HG03520 (cell line): ENCODE measurements around the gene EXOSC5.
"Not testable (repeated sequence)": the region's sequence is repeated elsewhere in the genome, so short reads cannot be mapped to it uniquely, and the experiment has no call there.

Experiments used
- ATAC-seq: cut with Tn5 transposase; IDR thresholded peaks from one replicate; pipeline ENCODE4 v1.9.1; 2021; ENCODE audit warnings: mild to moderate bottlenecking, moderate library complexity; ENCODE audit not compliant: unreplicated experiment

The EXOSC5 gene

DNA sequence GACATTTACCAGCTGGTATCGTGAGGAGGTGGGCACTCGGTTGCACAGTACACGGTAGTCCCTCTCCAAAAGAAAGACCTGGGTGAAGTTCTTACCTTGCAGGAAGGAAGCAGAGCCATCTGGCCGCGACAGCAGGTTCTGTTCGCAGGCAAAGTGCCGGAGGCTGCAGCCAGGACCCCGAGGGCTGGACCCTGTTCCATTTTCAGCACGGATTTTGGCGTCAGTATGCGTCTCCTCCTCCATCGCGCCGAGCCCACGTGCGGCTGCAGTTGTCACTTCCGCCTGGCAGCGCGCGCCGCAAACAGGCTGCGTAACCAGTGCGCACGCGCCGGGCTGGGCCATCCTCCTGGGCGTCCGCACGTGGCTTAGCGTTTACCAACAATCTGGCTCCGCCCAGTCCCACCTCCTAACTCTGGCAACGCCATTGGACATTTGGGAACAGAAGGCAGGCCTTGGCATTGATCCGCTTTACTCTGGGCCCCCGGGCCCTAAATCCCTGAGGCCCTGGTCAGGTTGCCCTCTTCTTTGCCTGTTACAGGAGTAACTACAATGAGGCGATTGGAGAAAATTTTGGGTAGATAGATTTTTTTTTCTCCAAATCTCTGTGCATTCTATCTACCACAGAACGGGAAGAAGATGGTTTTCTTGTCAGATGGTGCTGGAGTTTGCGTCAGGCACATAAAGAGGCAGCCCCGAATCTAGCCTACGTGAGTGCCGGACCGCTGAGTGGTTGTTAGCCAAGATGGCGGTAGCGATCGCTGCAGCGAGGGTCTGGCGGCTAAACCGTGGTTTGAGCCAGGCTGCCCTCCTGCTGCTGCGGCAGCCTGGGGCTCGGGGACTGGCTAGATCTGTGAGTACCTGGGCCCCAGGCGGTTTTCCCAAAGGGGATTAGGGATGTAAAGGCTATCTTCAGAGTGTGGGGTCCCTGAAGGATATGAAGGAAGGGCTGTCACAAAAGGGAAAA lies at the start of gene EXOSC5, which contains the start of gene BCKDHA:
Gene EXOSC5 (minus strand): TSS at position 274 of the 964 bp plus-strand sequence. CDS start 31 bp downstream, at position 243.
Gene BCKDHA (plus strand): TSS at position 733 of the 964 bp plus-strand sequence. CDS start 10 bp downstream, at position 743.
- ATAC-seq = peak; percentile 75

DNA sequence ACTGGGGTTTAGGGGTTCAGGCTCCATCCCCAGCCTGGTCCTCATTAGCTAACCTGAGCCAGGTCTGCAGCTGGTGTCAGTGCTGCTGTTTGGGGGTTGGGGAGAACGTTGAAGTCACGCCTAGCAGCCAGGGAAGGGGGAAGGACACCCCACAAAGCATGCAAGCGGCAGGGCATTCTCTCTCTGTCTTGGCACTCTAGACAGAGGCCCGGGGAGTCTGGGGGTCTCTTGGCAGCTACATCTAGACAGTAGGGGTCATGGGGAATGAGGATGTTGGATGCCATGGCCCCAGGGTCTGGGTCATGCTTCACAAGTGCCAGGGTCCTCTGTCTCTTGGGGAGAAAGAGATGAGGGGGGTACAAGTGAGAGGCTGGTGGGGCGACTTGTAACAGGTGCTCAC lies 48.4 kb upstream of the EXOSC5 start:
- ATAC-seq = no peak

GRCh38 chr19:41443813-41444455 lies 46.8 kb upstream of the EXOSC5 start:
- no peak for ATAC-seq

DNA sequence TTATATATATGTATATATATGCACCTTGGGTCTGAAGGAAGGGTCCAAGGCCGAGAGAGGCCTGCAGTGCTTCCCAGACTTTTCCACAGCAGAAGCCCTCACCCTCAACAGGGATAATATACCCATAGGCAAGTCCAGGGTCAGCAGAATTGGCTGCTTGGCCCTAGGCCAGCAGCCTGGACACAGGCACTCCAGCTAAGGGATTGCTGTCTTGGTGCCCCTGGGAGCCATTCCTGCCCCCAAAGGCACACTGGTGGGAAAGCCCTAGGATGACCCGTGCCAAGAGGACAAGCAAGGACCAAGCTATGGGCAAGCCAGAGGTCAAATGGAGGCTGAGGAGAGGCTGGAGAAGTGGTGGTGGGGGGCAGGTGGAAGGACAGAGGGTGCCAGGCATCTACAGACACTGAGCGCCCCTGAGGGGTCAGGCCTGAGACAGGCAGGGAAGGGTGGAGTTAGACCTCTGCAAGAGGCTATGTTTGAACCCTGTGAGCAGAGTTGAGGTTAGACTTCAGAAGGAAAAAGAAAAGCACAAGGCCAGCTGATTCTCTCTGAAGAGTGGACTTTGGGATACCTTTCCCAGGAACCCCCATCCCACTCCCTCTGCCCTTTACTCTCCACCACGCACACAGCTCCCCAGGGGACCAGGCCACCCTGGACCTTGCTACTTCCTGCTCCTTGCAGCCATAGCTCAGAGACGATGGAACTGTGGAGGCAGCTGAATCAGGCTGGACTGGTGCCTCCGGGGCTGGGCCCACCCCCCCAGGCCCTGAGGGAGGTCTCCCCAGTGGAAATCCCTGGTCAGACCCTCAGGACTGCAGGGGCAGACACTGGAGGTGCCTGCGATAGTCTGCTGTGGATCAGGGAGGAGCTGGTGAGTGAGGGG lies 45.6 kb upstream of the EXOSC5 start, which contains the start of gene ERICH4:
Gene ERICH4 (plus strand): TSS at position 684 of the 883 bp plus-strand sequence. CDS start 14 bp downstream, at position 698.
- ATAC-seq = no peak

DNA sequence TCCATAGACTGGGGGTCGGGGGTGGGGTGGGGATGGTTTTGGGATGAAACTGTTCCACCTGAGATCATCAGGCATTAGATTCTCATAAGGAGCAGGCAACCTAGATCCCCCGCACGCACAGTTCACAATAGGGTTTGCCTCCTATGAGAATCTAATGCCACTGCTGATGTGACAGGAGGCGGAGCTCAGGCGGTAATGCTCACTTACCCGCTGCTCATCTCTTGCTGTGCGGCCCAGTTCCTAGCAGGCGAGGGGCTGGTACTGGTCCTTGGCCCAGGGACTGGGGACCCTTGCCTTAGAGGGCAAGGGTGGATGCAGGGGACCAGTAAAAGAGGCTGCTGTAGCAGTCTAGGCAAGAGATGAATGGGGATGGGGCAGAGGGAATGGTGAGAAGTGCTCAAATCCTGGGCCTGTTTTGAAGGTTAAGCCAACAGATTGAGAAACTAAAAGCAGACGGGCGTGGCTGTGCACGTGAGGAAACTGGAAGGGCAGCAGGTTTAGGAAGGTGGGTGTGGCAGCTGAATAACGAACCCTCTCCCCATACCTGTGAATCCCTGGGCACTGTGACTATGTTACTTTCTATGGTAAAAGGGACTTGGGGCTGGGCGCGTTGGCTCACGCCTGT lies 44.3 kb upstream of the EXOSC5 start:
- no peak for ATAC-seq

GRCh38 chr19:41439441-41440222 lies 42.5 kb upstream of the EXOSC5 start, which contains the start of gene DMAC2:
Gene DMAC2 (minus strand): TSS chr19:41439912. CDS start chr19:41439899, 13 bp downstream.
- peak; percentile 79 for ATAC-seq

DNA sequence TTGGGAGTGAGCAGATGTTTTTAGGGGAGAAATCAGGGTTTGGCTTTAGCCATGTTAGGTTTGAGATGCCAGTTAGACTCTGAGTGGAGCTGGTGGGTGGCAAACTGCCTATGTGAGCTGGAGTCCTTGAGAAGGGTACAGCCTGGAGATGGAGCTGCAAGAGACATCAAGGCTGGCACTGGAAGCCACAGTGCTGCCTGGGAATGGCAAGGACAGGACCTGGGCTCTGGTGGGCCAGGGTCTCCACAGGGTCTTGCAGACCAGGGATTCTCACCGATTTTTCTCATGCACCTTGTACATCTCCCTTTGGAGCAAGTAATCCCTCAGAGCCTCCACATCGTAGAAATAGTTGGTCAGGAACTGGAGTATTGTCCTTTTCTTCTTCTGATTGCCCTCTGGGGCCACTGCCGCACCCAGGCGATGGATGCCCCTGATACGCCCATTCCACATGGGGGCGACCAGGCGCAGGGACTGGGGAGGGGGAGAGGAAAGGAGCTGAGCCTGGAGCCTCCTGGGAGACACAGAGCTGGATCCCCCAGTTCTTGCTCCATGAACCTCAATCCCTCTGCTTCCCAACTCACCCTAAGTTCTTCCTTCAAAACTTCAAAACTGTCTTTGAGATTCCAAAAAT lies 40.9 kb upstream of the EXOSC5 start:
- ATAC-seq = no peak

DNA sequence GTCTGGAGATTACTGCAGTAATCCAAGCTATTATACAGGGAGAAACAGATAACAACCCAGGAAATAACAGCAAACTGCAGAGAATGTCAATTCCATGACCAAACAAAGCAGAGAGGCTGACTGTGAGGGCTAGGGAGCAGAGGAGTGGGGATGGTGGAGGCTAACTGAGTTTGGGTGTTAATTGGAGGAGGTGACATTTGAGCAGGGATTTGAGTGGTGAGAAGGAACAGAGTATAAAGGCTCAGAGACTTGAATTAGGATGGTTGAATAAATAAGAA lies 39.5 kb upstream of the EXOSC5 start:
- no peak for ATAC-seq

DNA sequence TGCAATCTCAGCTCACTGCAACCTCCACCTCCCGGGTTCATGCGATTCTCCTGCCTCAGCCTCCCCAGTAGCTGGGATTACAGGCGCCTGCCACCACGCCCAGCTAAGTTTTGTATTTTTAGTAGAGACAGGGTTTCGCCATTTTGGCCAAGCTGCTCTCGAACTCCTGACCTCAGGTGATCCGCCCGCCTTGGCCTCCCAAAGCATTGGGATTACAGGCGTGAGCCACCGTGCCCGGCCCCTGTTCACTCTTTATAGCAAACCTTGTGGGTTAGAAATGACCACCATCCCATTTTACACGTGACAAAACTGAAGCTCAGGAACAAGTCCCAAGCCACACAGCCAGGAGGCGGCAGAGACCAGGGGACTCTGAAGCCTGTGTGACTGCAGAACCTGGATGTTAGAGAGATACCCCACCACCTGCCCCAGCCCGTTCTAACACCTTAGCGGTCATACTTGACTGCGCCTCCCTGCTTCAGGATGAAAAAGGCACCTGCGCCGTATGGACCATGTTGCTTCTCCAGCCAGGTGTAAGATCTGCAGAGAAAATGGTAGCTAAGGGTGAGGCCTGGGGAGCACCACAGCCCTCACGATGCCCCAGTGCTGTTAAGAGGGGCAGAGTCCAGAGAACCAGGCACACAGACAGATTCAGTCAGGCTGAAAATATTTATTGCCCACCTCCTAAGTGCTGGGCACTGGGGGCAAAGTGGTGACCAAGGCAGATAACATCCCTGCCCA lies 38.9 kb upstream of the EXOSC5 start:
- ATAC-seq = no peak

- ATAC-seq = not testable (repeated sequence)
Observed at GRCh38 chr19:41435376-41435775, 38.2 kb upstream of the EXOSC5 start.

GRCh38 chr19:41434450-41434849 lies 37.3 kb upstream of the EXOSC5 start:
- ATAC-seq = no peak

GRCh38 chr19:41433171-41433570 lies 36.0 kb upstream of the EXOSC5 start:
- no peak for ATAC-seq

DNA sequence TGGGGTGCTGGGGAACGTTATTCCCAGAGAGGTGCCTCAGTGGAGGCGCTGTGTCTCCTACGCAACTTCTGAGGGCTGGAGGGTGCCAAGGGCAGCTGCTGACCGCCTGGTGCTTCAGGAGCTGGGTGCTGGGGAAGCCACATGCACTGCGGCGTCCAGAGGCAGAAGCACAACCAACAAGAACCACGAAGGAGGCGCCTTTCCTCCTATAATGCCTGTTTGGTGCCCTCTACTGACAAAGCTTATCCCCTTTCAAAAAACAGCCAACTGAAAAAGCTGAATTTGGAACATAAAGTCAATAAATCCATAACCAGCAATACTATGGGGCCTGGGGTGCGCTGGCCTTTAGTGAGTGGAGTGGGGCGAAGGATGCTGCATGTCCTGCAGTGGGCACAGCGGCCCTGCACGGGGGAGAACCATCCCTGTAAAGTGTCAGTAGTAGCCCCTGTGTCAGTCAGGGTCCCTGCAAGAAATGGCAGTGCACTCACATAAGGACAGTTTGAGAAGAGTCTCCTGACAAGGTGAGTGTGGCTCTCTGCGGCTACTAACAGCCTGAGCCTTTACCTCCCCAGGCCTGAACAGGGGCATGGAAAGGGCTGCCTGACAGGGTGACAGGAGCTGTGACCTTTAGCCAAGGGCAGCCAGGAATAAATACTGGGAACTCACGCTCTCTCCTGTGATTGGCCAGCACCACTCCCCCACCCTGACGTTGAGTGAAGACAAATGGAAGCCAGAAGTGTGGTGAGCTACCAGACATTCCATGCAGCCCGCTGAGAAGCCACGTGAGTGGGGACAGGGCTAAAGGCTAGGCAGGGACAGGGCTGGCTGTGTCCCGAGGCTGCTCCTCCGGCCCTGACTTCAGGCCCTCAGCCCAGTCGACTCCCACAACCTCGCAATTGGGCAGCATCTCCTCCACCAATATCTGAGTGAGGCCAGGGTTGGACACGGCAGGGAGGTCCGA lies 34.5 kb upstream of the EXOSC5 start:
- ATAC-seq = no peak

GRCh38 chr19:41430922-41431321 lies 33.8 kb upstream of the EXOSC5 start:
- ATAC-seq = no peak

DNA sequence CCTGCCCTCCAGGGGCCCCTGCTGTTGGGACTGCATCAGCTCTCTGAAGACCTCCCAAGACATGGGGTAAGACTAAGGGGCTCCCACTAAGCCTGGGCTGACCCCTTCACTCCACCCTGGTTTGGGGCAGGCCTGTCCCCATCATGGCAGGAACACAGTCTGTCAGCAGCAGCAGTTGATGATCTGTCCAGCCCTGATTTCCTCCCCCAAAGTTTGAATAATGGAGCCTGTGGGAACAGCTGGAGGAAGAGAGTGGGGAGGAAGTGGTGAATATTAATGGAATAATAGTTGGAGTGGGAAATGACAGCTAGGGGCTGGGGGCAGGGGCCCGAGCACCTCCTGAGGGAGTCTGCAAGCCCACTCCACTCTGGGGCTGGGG lies 31.3 kb upstream of the EXOSC5 start:
- no peak for ATAC-seq

DNA sequence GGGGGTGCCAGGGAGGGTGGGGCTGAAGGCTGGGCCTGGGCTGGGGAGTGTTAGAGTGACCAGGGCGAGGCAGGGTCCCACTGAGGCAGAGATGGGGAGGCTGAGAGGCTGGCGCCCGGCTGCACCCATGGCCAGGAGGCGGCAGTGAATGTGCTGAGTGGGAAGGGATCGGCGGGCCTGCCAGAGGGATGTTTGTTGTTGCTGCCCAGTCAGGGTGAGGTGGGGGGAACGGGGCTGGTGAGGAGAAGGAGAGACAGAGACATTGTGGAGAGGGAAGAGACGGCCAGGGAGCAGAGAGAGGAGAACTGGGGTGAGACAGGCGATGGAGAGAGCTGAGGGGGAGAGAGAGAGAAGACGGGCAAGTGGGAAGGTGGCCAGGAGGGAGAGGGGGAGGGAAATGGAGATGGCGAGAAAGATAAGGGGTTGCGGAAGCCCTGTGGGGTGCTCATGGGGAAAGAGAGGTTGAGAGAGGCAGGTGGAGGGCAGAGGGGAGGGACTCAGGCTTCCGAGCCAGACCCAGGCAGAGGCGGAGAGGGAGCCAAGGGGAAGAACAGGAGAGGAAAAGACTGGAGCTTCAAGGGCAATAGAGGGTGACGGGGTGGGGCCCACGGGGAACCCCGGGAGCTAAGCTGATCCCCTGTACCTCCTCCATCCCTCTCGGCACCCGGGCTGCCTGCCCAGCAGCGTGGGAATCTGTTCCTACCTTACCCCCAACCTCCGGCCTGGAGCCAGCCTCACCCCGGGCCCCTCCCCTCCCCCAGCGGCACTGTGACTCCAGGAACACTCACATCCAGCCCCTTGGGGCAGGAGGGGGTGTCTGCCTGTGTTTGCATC lies 30.7 kb upstream of the EXOSC5 start:
- no peak for ATAC-seq
